BLaER1 (cell line): ENCODE data around the gene STIM1.

Source experiments
- H3K27ac ChIP-seq: shearing (Covaris generic); formaldehyde crosslinking; 2 replicates; pipeline ENCODE4 v1.8.1; 2022
- H3K27me3 ChIP-seq: shearing (Covaris generic); formaldehyde crosslinking; 2 replicates; pipeline ENCODE4 v1.8.1; 2022
- H3K36me3 ChIP-seq: shearing (Covaris generic); formaldehyde crosslinking; 2 replicates; pipeline ENCODE4 v1.8.1; 2022
- H3K4me1 ChIP-seq: shearing (Covaris generic); formaldehyde crosslinking; 2 replicates; pipeline ENCODE4 v1.8.1; 2022
- H3K4me2 ChIP-seq: shearing (Covaris generic); formaldehyde crosslinking; 2 replicates; pipeline ENCODE4 v1.8.1; 2022
- H3K4me3 ChIP-seq: shearing (Covaris generic); formaldehyde crosslinking; 2 replicates; pipeline ENCODE4 v1.8.1; 2022
- H3K9ac ChIP-seq: shearing (Covaris generic); formaldehyde crosslinking; 2 replicates; pipeline ENCODE4 v1.8.1; 2022
- H3K9me3 ChIP-seq: shearing (Covaris generic); formaldehyde crosslinking; 2 replicates; pipeline ENCODE4 v1.8.1; 2022
- H4K20me1 ChIP-seq: shearing (Covaris generic); formaldehyde crosslinking; 2 replicates; pipeline ENCODE4 v1.8.1; 2022
- Cebpa-rat ChIP-seq: shearing (Covaris generic); IDR thresholded peaks from 2 replicates; pipeline ENCODE4 v1.8.1; 2022

STIM1 gene

DNA sequence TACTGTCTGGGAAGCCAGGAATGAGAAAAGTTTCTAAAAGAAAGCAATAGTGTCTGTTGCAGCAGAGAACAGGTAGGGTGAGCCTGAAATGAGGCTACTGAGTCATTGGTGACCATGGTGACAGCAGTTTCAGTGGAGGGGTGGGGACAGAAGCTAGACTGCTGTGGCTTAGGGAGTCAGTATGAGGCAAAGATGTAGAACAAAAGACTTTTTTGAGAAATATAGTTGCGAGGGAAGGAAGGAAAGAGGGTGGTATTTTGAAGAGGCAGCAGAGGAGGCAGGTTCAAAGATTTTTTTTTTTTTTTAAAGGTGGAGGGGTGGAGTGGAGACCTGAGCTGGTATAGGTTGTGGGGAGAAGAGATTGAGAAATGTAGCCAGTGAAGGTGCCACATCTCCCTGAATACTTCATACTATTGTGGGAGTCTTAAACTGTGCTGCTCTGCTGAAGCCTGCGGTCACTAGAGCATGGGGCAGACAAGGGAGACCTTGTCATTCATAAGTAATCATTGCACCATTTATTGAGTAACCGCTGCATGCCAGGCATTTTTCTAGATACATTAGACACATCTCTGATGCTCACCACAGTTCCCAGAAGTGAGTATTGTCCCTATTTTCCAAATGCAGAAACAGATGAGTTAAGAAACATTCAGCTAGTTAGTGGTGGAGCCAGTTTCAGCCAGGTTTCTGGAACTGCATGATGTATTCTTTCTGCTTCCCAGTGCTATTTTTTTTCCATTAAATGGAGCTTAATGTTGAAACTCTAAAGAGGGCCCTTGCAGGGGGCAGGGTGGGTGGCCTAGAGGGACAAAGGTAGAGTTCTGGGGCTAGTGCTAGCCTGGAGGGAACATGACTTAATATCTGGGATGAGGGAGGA, 49.9 kb downstream of the STIM1 start:
- Histone ChIP-seq H3K4me3 (no peak overlapping the region), H4K20me1 (peaks cover 62% of the 10 kb centered on the region), H3K27me3 (no peaks in the 10 kb centered on the region), H3K27ac (no peak overlapping the region), H3K4me2 (no peak overlapping the region), H3K4me1 (peaks cover 26% of the 10 kb centered on the region), H3K9me3 (no peaks in the 10 kb centered on the region), H3K9ac (no peak overlapping the region), H3K36me3 (no peaks in the 10 kb centered on the region)
- no peak for TF ChIP-seq Cebpa-rat

DNA sequence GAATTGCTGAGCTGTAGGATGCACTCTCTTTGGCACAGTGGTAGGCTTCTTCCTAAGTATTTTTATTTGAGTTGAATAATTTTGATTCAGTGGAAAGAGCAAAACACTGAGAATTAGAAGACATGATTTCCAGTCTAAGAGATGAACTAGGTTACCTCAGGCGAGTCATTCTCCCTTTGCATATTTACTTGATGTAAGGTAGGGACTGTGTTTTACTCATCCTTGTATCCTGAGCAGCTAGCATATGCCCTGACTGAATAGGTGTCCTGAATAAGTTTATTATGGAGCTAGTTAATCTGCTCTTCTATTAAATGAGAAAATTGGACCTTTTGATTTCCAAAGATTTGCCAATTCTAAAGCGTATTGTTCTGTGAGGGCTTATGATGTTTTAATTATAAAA, 50.7 kb downstream of the STIM1 start:
- Histone ChIP-seq H3K4me2 (no peak overlapping the region), H4K20me1 (peaks cover 58% of the 10 kb centered on the region), H3K36me3 (no peaks in the 10 kb centered on the region), H3K27me3 (no peaks in the 10 kb centered on the region), H3K27ac (no peak overlapping the region), H3K9me3 (no peaks in the 10 kb centered on the region), H3K4me3 (no peak overlapping the region), H3K9ac (no peak overlapping the region), H3K4me1 (peaks cover 26% of the 10 kb centered on the region)
- no peak for TF ChIP-seq Cebpa-rat

GRCh38 chr11:3907590-3907989, 52.1 kb downstream of the STIM1 start:
- no peaks in the 10 kb centered on the region for H3K27me3 ChIP-seq
- no peaks in the 10 kb centered on the region for H3K36me3 ChIP-seq
- no peaks in the 10 kb centered on the region for H3K9me3 ChIP-seq
- H3K4me1 ChIP-seq, result peaks cover 26% of the 10 kb centered on the region
- no peak overlapping the region for H3K4me2 ChIP-seq
- no peak overlapping the region for H3K9ac ChIP-seq
- peaks cover 44% of the 10 kb centered on the region for H4K20me1 ChIP-seq
- no peak for TF ChIP-seq Cebpa-rat
- no peak overlapping the region for H3K27ac ChIP-seq
- H3K4me3 ChIP-seq, result no peak overlapping the region

DNA sequence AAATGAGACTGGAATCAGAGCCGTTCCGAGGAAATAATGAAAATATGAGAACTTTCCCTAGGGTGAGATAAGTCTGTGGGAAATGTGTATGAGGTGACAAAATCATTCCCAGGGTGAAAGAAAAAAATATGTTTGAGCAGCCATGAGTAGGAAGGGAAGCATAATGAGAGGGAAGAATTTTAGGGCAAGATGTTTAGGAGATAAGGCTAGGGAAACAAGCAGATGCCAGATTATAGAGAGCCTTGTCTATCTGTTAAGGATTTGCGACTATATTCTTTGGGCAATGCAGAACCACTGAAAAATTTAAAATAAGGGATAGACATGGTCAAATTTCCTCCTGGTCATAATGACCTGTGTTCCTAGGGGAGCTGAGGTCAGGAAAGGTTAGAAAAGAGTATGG, 54.4 kb downstream of the STIM1 start:
- Histone ChIP-seq H3K4me3 (no peak overlapping the region), H3K27ac (no peak overlapping the region), H3K9ac (no peak overlapping the region), H3K9me3 (no peaks in the 10 kb centered on the region), H3K27me3 (no peaks in the 10 kb centered on the region), H3K36me3 (no peaks in the 10 kb centered on the region), H3K4me1 (peaks cover 14% of the 10 kb centered on the region; the same call in 1 of the 2 replicates), H4K20me1 (peaks cover 25% of the 10 kb centered on the region; the same call in 1 of the 2 replicates), H3K4me2 (no peak overlapping the region)
- no peak for TF ChIP-seq Cebpa-rat

- no peaks in the 10 kb centered on the region for H3K9me3 ChIP-seq
- no peak overlapping the region for H3K4me3 ChIP-seq
- TF ChIP-seq Cebpa-rat, result no peak
- peaks cover 5% of the 10 kb centered on the region; the same call in 1 of the 2 replicates for H4K20me1 ChIP-seq
- no peaks in the 10 kb centered on the region for H3K36me3 ChIP-seq
- no peak overlapping the region for H3K9ac ChIP-seq
- no peak overlapping the region for H3K4me2 ChIP-seq
- H3K4me1 ChIP-seq, result peaks cover 5% of the 10 kb centered on the region; the same call in 1 of the 2 replicates
- no peak overlapping the region for H3K27ac ChIP-seq
- no peaks in the 10 kb centered on the region for H3K27me3 ChIP-seq
Measured at GRCh38 chr11:3911908-3912505, 56.5 kb downstream of the STIM1 start.

GRCh38 chr11:3913921-3914320, 58.5 kb downstream of the STIM1 start:
- Histone ChIP-seq H3K9ac (no peak overlapping the region), H3K27ac (no peak overlapping the region), H3K27me3 (no peaks in the 10 kb centered on the region), H3K4me1 (no peaks in the 10 kb centered on the region), H3K9me3 (no peaks in the 10 kb centered on the region), H3K36me3 (no peaks in the 10 kb centered on the region), H3K4me2 (no peak overlapping the region), H4K20me1 (no peaks in the 10 kb centered on the region; the same call in 1 of the 2 replicates), H3K4me3 (no peak overlapping the region)
- TF ChIP-seq Cebpa-rat, result peak; percentile 17; the same call in 1 of the 2 replicates

DNA sequence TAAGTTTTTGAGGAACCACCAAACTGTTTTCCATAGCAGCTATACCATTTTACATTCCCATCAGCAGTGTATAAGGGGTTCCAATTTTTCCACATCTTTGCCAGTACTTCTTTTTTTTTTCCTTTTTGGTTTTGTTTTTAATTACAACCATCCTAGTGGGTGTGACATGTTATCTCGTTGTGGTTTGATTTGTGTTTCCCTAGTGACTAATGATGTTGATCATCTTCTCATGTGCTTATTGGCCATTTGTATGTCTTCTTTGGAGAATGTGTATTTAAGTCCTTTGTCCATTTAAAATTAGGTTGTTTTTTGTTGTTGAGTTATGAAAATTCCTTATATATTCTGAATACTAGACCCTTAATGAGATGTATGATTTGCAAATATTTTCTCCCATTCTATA, 59.3 kb downstream of the STIM1 start:
- H3K4me3 ChIP-seq, result no peak overlapping the region
- H3K27ac ChIP-seq, result no peak overlapping the region
- TF ChIP-seq Cebpa-rat, result no peak
- no peaks in the 10 kb centered on the region for H3K36me3 ChIP-seq
- no peak overlapping the region for H3K4me2 ChIP-seq
- peaks cover 3% of the 10 kb centered on the region; the same call in 1 of the 2 replicates for H3K4me1 ChIP-seq
- H3K9me3 ChIP-seq, result no peaks in the 10 kb centered on the region
- H4K20me1 ChIP-seq, result no peaks in the 10 kb centered on the region; the same call in 1 of the 2 replicates
- no peak overlapping the region for H3K9ac ChIP-seq
- no peaks in the 10 kb centered on the region for H3K27me3 ChIP-seq

DNA sequence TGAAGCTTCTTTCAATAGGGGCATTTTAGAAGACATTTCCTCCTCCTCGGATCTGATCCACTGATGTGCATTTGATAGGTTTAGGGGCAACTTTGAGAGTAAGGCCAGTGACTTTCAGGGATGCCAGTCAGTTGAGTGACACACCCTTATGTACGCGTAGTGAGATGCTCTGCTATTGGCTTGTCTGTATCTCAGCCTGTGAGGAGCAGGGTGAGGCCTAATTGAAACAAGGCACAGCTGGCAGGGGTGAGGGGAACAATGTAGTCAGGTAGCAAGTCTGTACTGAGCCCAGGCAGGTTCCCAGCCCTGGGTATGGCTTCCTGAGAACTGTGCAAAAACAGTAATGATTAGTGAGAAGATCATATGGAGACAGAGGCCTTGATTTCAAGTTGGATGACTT, 61.5 kb downstream of the STIM1 start:
- Histone ChIP-seq H4K20me1 (no peaks in the 10 kb centered on the region), H3K9ac (no peak overlapping the region), H3K27me3 (no peaks in the 10 kb centered on the region), H3K4me1 (peaks cover 6% of the 10 kb centered on the region; the same call in 1 of the 2 replicates), H3K27ac (no peak overlapping the region), H3K9me3 (peaks cover 11% of the 10 kb centered on the region), H3K4me2 (no peak overlapping the region), H3K4me3 (no peak overlapping the region), H3K36me3 (no peaks in the 10 kb centered on the region)
- no peak for TF ChIP-seq Cebpa-rat

DNA sequence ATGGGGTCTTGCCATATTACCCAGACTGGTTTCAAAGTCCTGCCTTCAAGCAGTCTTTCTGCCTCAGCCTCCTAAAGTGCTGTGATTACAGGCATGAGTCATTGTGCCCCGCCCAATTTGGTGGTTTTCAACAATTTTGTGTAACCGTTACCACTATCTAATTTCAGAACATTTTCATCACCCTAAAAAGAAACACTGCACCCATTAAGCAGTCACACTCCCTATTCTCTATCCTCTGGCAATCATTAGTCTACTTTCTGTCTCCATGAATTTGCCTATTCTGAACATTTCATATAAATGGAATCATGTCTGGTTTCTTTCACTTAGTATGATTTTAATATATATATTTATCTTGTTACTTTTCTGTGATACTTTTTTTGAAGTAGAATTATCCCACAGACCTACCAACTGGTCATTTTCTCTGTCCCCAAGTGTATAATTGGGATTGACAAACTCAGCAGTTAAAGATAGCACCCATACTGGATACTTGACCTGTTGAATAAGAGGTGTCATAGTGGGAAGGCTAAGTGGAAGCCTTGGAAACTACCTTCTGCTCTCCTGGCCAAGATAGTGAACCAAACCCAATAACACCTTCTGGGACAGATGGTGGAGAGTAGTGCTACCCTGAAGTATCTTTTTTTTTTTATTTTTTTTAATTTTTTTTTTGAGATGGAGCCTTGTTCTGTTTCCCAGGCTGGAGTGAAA, 64.8 kb downstream of the STIM1 start:
- Histone ChIP-seq H3K36me3 (no peaks in the 10 kb centered on the region), H3K4me2 (no peak overlapping the region), H3K9me3 (peaks cover 11% of the 10 kb centered on the region), H3K27ac (no peak overlapping the region), H3K27me3 (no peaks in the 10 kb centered on the region), H3K4me1 (peaks cover 6% of the 10 kb centered on the region; the same call in 1 of the 2 replicates), H4K20me1 (no peaks in the 10 kb centered on the region), H3K9ac (no peak overlapping the region), H3K4me3 (no peak overlapping the region)
- no peak for TF ChIP-seq Cebpa-rat
